Measurements from ENCODE around the gene PYGB.

Gene PYGB

DNA sequence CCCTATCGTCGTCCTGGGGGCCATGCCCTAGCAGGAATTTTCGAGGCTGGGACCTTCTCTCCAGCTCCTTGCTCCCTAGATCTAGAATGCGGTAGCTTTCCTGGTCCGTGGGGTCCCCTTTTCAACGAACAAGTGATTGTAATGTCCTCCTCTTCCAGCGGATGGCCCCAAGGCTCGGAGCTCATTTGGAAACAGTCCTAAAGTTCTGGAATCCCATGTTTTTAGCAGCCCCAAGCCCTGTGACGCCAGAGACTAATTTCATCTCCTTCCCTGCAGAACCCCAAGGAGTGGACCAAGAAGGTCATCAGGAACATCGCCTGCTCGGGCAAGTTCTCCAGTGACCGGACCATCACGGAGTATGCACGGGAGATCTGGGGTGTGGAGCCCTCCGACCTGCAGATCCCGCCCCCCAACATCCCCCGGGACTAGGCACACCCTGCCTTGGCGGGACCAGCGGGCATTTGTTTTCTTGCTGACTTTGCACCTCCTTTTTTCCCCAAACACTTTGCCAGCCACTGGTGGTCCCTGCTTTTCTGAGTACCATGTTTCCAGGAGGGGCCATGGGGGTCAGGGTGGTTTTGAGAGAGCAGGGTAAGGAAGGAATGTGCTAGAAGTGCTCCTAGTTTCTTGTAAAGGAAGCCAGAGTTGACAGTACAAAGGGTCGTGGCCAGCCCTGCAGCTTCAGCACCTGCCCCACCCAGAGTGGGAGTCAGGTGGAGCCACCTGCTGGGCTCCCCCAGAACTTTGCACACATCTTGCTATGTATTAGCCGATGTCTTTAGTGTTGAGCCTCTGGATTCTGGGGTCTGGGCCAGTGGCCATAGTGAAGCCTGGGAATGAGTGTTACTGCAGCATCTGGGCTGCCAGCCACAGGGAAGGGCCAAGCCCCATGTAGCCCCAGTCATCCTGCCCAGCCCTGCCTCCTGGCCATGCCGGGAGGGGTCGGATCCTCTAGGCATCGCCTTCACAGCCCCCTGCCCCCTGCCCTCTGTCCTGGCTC is 48.5 kb downstream of the PYGB start:
- peak in 1 of 2 experiments; percentile 59 for DNase-seq (ENCODE audit: low read depth in 1 of 2, low spot score in 1 of 2)
- TF ChIP-seq JUND (IDR thresholded peaks at IDR 0.05; ENCODE audit: low read depth): no peak
- in situ Hi-C loops (cut with HindIII; ENCODE audit: low pct_unique_long_range_greater_than_20kb, low sequenced_read_pairs): no loop called here

DNA sequence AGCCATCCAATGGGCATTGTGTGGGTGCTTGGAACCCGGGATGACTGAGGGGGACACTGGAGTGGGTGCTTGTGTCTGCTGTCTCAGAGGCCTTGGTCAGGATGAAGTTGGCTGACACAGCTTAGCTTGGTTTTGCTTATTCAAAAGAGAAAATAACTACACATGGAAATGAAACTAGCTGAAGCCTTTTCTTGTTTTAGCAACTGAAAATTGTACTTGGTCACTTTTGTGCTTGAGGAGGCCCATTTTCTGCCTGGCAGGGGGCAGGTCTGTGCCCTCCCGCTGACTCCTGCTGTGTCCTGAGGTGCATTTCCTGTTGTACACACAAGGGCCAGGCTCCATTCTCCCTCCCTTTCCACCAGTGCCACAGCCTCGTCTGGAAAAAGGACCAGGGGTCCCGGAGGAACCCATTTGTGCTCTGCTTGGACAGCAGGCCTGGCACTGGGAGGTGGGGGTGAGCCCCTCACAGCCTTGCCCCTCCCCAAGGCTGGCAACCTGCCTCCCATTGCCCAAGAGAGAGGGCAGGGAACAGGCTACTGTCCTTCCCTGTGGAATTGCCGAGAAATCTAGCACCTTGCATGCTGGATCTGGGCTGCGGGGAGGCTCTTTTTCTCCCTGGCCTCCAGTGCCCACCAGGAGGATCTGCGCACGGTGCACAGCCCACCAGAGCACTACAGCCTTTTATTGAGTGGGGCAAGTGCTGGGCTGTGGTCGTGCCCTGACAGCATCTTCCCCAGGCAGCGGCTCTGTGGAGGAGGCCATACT is 49.4 kb downstream of the PYGB start:
- no peak for DNase-seq (ENCODE audit: low read depth in 1 of 2, low spot score in 1 of 2)
- in situ Hi-C loops (cut with HindIII; ENCODE audit: low pct_unique_long_range_greater_than_20kb, low sequenced_read_pairs): no loop called here
- TF ChIP-seq JUND (IDR thresholded peaks at IDR 0.05; ENCODE audit: low read depth): no peak

DNA sequence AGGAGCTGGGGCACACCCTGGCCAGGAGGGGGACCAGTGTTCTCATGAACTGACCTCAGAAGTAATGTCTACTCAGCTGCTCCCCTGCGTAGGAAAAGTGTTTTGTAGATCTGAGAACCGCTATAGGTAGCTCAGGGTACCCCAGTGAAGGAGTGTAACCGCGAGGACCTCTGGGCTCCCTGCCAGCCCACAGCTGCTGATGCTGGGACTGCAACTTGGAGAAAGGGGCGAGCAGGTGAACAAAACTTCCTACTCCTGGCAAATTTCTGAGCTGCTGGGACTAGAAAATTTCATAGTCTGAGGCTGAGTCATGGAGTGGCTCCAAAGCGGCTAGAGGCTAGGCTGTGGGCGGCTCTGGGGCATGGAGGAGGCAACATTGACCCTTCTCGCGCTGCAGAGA is 51.9 kb downstream of the PYGB start:
- in situ Hi-C loops (cut with HindIII; ENCODE audit: low pct_unique_long_range_greater_than_20kb, low sequenced_read_pairs): no loop called here
- no peak for TF ChIP-seq JUND (IDR thresholded peaks at IDR 0.05; ENCODE audit: low read depth)
- DNase-seq (ENCODE audit: low read depth in 1 of 2, low spot score in 1 of 2): no peak

DNA sequence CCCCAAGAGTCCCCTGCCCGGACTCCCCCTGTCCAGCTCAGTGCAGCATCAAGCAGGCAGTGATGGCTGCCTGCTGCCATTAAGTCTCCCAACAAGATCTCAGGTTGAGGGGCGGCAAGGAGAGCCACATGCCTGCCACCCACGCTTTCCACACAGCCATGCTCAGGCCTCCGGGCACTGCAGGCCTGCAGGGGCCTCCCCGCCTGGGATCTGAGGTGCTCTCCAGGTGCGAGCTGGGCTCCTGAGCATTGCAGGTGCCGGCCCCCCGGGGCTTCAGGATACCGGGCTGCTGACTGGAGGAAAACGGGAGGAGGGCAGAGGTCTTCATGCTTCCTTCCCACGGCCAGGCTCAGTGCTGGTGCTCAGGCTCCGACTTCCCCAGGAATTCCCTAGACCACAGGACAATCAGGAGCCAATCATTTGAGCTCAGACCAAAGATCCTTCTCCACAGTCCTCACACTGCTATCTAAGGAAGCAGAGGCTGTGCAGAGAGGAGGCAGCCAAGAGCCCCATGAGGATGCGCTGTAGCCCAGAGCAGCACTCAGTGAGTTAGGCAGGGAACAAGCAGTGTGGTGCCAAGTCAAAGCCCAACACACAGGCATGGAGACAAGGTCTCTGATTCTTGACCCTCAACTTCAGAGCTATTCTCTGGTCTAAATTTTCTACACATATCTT is 52.7 kb downstream of the PYGB start:
- in situ Hi-C loops (cut with HindIII; ENCODE audit: low pct_unique_long_range_greater_than_20kb, low sequenced_read_pairs): no loop called here
- DNase-seq (ENCODE audit: low read depth in 1 of 2, low spot score in 1 of 2): no peak
- TF ChIP-seq JUND (IDR thresholded peaks at IDR 0.05; ENCODE audit: low read depth): no peak

DNA sequence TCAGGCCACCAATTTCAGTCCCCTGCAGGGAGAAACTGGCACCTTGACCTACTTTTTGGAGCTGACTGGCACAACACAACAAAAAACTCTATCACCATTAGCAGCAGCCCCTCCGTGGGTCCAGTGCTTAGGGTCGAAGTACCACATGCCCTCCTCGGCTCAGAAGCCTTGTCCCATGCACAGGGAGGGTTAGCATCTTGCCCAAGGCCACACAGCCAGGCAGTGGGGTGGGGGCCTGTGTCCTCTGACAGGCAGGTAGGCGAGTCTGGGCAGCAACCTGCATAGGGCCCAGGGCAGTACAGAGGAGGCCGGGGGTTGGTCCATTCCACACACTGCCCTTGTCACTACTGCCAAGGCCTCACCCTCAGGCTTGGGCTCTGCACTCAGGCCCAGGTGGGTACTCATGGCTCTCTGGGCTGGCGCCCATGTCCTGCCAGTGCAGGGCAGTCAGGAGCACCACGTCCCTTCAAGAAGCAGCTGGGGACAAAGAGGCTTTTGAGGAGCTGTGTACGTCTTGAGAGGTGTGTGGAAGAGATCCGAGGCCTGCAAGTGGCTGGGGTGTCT is 53.6 kb downstream of the PYGB start:
- in situ Hi-C loops (cut with HindIII; ENCODE audit: low pct_unique_long_range_greater_than_20kb, low sequenced_read_pairs): no loop called here
- TF ChIP-seq JUND (IDR thresholded peaks at IDR 0.05; ENCODE audit: low read depth): no peak
- no peak for DNase-seq (ENCODE audit: low read depth in 1 of 2, low spot score in 1 of 2)

DNA sequence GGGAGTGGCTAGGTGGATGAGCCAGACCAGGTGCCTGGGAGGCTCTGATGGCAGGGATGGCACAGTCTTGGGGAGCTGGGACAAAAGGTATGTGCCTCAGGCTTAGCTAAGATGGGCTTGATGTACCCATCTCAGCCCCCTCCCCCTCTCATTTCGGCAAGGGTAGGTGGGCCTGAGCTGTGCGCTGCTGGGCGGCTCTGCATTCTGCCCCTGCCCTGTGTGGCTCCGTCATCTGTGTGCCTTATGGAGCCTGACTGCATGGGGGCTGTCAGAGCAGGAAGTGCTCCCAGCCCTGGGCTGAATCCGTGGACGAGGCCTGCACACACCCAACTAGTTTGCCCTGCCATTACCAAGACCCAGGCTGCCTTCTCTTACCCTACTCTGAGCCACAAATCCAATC is 54.7 kb downstream of the PYGB start:
- DNase-seq (ENCODE audit: low read depth in 1 of 2, low spot score in 1 of 2): no peak
- TF ChIP-seq JUND (IDR thresholded peaks at IDR 0.05; ENCODE audit: low read depth): no peak
- in situ Hi-C loops (cut with HindIII; ENCODE audit: low pct_unique_long_range_greater_than_20kb, low sequenced_read_pairs): no loop called here

DNA sequence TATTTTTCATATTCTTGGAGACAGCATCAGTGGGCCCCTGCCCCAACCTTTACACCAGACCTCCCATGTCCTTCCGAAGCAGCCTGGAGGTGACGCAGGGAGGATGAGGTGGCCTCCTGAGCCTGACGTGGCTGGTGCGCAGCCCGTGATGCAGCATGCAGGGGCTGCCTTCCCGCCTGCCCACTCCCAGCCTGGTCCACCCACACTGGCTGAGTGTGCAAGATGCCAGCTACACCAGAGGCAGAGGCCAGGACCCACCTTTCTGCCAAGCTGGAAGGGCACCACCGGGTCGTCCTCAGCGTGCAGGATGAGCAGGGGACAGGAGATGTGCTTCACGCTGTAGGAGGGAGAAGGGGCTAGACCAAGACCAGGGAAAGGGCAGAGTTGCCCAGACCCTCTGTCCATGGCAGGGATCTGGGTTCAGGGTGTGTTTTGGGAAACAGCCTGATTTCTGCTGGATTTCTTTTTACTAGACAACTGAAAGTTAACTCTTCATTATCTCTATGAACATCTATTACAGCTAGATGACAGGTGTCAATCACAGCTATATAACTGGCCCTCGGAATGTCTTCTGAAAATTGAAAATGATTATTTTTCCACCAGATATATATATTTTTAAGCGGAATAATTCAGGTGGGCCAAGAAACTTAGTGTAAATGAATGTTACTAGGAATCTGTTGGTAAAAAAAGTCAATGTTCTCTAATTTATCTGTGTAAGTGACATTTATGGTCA is 55.6 kb downstream of the PYGB start:
- no peak for DNase-seq (ENCODE audit: low read depth in 1 of 2, low spot score in 1 of 2)
- in situ Hi-C loops (cut with HindIII; ENCODE audit: low pct_unique_long_range_greater_than_20kb, low sequenced_read_pairs): no loop called here
- no peak for TF ChIP-seq JUND (IDR thresholded peaks at IDR 0.05; ENCODE audit: low read depth)

DNA sequence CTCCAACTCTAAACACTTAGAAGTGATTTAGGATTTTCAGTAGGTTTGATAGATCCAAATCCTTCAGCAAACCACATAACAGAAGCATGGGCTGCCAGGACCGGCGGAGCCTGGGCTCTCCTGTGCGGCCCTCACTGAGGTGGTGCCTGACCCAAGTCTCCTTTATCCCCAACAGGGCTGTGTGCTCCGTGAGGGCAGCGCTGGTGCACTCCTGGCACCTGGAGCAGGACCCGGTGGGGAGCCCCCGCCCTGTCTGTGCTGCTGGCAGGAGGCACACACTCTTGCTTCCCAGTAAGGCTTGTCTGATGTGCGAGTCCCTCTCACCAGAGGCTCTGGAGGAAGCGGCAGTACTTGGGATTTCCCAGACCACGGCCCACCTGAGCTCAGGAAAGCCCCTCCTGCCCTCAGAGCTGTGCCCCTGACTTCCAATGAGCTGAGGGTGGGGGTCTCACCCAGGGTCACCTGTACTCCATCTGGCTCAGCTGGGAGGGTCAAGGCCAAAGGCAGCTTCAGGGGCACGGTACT is 56.2 kb downstream of the PYGB start:
- in situ Hi-C loops (cut with HindIII; ENCODE audit: low pct_unique_long_range_greater_than_20kb, low sequenced_read_pairs): no loop called here
- DNase-seq (ENCODE audit: low read depth in 1 of 2, low spot score in 1 of 2): no peak
- TF ChIP-seq JUND (IDR thresholded peaks at IDR 0.05; ENCODE audit: low read depth): no peak

DNA sequence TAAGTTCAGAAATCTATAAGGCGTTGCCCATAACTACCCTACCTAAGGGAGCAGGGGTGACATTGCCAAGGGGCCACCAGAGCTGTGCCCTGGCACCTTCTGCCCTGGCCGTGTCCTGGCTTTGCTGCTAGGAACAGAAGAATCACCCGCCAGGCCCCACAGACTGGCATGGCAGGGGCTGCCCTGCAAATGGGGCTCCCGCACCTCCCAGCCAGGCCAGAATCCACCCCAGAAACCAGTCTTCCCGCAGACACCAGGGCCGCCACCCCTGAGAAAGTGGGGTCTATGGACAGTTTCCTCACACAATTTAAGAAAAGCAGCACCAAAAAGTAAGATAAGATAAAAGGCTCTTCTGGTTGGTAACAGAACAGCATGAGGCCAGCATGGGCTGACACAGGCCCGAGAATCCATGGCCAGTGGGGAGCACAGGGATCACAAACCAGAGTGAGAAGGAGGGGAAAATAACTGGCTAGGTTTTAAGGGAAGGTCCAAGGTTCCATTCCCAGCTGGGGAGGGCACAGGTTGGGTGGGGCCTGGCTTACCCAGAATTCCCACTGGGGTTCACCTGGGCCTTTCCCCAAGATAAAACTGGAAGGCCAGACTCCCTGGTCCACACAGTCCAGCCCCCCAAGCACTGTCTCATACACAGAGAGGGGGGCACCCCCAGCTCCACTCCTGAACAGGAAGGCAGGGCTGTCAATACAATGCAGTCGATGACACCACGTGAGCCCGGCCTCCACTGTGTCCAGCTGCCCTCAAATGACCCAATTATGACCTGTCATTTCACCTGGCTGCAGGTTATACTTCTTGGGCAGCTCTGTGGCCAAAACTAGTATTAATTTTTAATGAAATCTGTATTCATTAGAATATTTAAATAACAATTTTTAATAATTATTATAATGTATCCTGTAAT is 59.4 kb downstream of the PYGB start:
- in situ Hi-C loops (cut with HindIII; ENCODE audit: low pct_unique_long_range_greater_than_20kb, low sequenced_read_pairs): no loop called here
- DNase-seq (ENCODE audit: low read depth in 1 of 2, low spot score in 1 of 2): no peak
- TF ChIP-seq JUND (IDR thresholded peaks at IDR 0.05; ENCODE audit: low read depth): no peak

DNA sequence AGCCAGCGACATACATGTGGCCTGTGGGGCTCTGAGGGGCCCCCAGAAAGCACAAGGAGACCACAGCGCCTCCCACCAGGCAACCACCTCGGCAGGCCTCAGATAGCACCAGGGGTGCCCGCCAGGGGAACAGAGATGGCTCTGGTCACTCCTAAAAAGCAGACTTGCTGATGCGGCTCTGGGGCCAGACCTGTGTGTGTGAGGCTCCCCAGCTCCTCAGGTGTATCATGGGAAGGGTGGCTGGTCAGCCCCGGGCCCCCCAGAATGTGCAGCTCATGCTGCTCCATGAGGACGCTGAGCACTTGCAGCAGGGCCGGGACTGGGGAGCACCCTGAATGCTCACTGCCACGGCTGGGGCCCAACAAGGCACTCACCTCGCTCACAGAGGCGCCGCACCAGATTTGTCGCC is 60.2 kb downstream of the PYGB start:
- TF ChIP-seq JUND (IDR thresholded peaks at IDR 0.05; ENCODE audit: low read depth): no peak
- no peak for DNase-seq (ENCODE audit: low read depth in 1 of 2, low spot score in 1 of 2)
- in situ Hi-C loops (cut with HindIII; ENCODE audit: low pct_unique_long_range_greater_than_20kb, low sequenced_read_pairs): no loop called here

Measured in T47D (cell line).